Transverse colon (tissue), 3 donors: ENCODE data around the gene DUSP18.

Experiments used
- EP300 ChIP-seq: sonication (generic); formaldehyde crosslinking; IDR thresholded peaks from one replicate; pipeline ENCODE4 v1.6.1; 2017; ENCODE audit warnings: antibody characterized with exemption, low read depth
- POLR2AphosphoS5 ChIP-seq, 3 donors: sonication (generic); formaldehyde crosslinking; IDR thresholded peaks; one replicate each; pipeline ENCODE4 v1.6.1; 2016; ENCODE audit warnings: antibody characterized with exemption in 3 of 3

DNA sequence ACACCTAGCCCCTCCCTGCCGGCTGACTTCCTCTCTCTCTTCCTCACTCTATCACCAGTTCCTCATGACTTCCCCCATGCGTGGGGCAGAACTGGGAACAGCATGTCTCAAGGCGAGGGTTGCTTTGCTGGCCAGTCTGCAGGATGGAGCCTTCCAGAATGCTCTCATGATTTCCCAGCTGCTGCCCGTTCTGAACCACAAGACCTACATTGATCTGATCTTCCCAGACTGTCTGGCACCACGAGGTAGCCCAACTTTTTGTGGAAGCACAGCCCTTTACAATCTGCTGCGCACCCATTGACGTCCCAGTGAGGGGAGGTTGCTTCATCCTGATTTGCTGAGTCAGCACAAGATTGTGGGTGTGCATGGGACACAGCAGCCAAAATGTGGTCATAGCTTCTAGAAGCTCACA, 52.1 kb downstream of the DUSP18 start:
- TF ChIP-seq EP300, result no peak
- TF ChIP-seq POLR2AphosphoS5 (IDR thresholded peaks at IDR 0.05), result no peak
